Measurements from ENCODE around the gene HSDL2.

DNA sequence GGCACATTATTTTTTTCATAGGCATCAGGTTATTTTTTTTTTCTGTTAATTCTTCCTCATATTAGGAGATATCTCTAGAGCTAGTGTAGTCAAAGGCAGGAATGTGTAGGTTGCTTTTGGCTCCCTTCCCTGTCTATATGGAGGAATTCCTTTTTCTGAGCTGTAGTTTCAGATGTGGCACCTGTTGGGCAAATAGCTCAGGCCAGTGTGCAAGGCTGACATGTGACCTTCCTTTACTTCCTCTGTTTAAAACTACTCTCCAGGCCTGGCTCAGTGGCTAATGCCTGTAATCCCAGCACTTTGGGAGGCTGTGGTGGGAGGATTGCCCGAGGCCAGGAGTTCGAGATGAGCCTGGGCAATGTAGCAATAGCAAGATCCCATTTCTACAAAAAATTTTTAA lies 66.2 kb downstream of the HSDL2 start:
- TF ChIP-seq, protein P1, sequence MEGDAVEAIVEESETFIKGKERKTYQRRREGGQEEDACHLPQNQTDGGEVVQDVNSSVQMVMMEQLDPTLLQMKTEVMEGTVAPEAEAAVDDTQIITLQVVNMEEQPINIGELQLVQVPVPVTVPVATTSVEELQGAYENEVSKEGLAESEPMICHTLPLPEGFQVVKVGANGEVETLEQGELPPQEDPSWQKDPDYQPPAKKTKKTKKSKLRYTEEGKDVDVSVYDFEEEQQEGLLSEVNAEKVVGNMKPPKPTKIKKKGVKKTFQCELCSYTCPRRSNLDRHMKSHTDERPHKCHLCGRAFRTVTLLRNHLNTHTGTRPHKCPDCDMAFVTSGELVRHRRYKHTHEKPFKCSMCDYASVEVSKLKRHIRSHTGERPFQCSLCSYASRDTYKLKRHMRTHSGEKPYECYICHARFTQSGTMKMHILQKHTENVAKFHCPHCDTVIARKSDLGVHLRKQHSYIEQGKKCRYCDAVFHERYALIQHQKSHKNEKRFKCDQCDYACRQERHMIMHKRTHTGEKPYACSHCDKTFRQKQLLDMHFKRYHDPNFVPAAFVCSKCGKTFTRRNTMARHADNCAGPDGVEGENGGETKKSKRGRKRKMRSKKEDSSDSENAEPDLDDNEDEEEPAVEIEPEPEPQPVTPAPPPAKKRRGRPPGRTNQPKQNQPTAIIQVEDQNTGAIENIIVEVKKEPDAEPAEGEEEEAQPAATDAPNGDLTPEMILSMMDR (conservative IDR thresholded peaks at IDR 0.05; ENCODE audit: low read depth, low read length), result no peak
- TF ChIP-seq BHLHE40 (IDR thresholded peaks at IDR 0.05; ENCODE audit: low read depth, low read length), result no peak
- TF ChIP-seq POLR2A (IDR thresholded peaks at IDR 0.05; ENCODE audit: low read depth, low read length), result no peak
- TF ChIP-seq FOS (IDR thresholded peaks at IDR 0.05; ENCODE audit: low read depth, low read length), result no peak
- TF ChIP-seq, protein P2, sequence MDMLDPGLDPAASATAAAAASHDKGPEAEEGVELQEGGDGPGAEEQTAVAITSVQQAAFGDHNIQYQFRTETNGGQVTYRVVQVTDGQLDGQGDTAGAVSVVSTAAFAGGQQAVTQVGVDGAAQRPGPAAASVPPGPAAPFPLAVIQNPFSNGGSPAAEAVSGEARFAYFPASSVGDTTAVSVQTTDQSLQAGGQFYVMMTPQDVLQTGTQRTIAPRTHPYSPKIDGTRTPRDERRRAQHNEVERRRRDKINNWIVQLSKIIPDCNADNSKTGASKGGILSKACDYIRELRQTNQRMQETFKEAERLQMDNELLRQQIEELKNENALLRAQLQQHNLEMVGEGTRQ (IDR thresholded peaks at IDR 0.05; ENCODE audit: low read depth, low read length), result no peak
- no peak for TF ChIP-seq RAD21 (IDR thresholded peaks at IDR 0.05; ENCODE audit: low read length)
